Fibroblast of skin of right quadriceps (primary cell): ENCODE measurements around the gene RBBP8.
"Not testable (repeated sequence)": the region's sequence is repeated elsewhere in the genome, so short reads cannot be mapped to it uniquely, and the experiment has no call there.

Source experiments
- DNase-seq: peaks from one replicate; pipeline ENCODE4 v3.0.0-alpha.2; 2013

Gene RBBP8

GRCh38 chr18:22933206-22933965, at the start of gene RBBP8:
RBBP8 (plus strand) TSS chr18:22933328; CDS start chr18:22936852, 3,524 bp downstream.
- DNase-seq = peak; percentile 78

DNA sequence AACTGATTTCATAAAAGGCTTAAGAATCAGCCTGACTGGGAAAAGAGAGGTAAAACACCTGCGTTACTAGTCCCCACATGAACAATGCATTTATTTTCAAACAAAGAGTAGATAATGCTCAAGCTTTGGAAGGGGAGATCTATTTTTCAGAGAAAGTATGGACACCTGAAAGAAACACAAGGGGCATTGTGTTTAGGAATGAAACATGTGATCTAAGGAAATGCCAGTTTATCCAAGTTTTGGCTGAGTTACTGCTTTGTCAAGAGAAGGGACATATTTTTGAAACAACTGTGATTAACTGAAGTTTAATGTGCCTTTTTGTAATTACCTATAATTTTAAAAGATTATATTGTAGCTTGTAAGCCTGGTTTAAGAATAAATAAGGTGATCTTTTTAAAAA, 49.3 kb upstream of the RBBP8 start:
- no peak for DNase-seq

- not testable (repeated sequence) for DNase-seq
Measured at GRCh38 chr18:22885694-22886093, 47.4 kb upstream of the RBBP8 start.

GRCh38 chr18:22899421-22899820, 33.7 kb upstream of the RBBP8 start:
- no peak for DNase-seq

- DNase-seq = no peak
Measured at GRCh38 chr18:22900558-22901238, 32.4 kb upstream of the RBBP8 start.

- DNase-seq = no peak
Measured at GRCh38 chr18:22902093-22902492, 31.0 kb upstream of the RBBP8 start.

- DNase-seq = not testable (repeated sequence)
Measured at GRCh38 chr18:22903248-22903647, 29.9 kb upstream of the RBBP8 start.

DNA sequence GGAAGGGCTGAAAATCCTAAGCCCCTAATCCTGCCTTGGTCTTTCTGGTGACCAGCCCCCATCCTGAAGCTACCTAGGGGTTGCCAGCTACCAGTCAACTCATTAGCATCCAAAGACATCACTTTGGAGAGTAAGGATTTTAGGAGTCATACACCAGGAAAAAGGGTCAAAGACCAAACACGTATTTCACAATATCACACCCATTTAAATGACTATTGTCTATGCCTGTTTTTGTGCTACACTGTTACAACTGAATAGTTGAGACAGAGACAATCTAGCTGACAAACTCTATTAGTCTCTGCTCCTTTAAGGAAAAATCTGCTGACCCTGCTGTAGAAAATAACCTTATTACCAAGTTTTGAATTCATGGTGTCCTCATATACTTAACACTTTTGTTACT, 21.0 kb upstream of the RBBP8 start:
- DNase-seq = no peak

DNA sequence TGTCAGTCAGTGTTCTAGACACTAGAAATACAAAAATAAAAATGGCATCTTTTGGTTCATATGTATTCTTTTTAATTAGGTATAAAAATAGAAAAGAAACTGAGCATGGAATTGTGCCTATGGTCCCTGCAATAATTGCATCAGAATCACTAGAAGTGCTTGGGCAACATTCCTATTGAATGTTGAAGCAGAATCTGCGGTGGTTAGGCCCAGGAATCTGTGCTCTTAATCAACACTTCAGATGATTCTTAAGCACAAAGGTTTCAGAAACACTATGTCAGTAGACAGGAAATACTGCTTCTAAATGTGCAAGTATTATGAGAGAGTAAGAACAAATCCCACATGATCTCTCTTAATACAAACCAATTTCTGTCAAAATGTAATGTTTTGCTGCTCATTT, 20.3 kb upstream of the RBBP8 start:
- DNase-seq = peak; percentile 73

GRCh38 chr18:22913861-22914260, 19.3 kb upstream of the RBBP8 start:
- DNase-seq = no peak

DNA sequence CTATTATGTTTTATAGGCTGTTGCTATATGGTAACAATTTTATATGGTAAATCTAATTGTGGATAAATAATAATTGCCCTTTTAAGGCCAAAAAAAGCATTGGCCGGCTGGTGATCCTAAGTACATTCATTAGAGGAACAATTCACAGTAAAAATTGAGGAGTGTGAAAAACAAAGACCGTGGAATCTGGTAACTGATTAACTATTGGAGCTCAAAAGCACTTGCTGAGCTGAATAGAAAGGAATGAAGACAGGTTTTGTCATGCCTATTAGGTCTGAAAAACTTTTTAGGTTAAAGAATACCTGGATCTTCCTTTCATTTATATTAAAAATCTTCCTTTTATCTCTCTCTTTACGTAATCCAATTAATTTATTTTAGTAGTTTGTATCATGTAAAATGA, 18.5 kb upstream of the RBBP8 start:
- DNase-seq = no peak

DNA sequence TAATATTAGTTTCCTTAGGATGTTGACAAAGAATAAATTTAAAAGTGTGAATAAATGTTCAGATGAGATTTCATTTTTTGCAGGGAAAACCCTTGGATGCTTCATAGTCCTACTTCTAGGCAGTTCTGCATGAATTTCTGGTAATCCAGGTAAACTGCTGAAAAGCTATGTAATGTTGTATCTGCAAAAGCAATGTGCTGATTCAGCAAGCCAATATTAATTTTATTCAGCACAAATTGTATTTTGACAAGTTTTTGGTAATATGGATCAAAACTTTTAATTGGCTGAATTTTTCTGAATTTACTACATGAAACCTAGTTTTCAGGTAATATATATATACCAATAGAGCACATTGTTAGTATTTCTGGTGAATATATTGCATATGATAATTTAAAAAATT, 17.8 kb upstream of the RBBP8 start:
- no peak for DNase-seq

DNA sequence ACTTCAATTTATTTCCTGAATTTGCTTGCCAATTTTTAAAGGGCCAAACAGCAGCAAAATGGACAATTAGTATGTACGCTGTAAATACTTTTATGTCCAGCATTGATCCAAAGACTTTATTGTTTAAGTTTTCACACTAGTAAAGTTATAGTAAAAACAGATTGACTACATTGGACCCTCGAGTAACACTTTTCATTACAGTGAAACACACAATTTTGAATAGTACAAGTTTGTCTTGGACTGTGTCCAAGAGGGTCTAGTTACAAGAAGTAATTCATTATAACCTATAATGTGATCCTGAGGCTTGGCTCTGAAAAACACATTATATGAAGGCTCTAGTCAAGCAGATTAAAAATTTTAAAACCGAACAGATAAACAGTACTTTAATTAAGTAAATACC, 11.4 kb upstream of the RBBP8 start:
- no peak for DNase-seq

- no peak for DNase-seq
Measured at GRCh38 chr18:22924589-22924988, 8.5 kb upstream of the RBBP8 start.

DNA sequence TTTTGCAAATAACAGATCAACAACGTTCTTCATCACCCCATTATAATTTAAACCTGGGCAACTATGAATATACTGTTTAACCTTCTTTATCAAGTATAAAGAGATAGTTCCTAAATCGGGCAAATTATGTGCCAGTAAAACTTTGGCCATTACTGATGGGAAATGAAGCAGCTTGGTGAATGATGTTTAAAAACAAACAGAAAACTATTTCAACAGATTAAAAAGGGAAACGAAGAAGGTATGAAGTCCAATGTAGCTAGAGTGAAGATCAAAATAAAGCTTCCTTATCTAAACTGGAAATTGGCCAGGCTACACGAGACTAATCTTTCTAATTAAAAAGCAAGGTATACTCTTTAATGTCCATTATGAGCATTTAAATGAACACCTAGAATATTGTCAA, 6.7 kb upstream of the RBBP8 start:
- DNase-seq = no peak

DNA sequence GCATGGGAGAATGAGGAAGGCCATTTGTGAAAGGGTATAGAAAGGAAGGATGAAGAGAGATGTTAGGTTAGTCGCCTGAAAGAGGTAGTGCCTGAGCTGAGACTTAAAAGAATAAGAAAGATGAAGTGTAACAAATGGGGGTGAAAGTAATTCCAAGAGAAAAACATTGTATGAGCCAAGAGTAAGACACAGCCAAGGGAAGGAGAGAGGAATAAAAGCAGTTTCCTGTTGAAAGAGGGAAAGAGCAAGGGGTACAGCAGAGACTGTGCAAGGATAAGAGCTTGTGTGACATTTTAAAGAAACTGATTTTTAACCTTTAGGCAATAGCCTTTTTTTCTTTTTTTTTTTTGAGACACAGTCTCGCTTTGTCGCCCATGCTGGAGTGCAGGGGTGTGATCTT, 4.8 kb upstream of the RBBP8 start:
- DNase-seq = no peak

GRCh38 chr18:22930089-22930713, 2.9 kb upstream of the RBBP8 start:
- peak; percentile 55 for DNase-seq

- no peak for DNase-seq
Measured at GRCh38 chr18:22932885-22933205, 283 bp upstream of the RBBP8 start.

GRCh38 chr18:22933966-22934423, 867 bp downstream of the RBBP8 start:
- no peak for DNase-seq

DNA sequence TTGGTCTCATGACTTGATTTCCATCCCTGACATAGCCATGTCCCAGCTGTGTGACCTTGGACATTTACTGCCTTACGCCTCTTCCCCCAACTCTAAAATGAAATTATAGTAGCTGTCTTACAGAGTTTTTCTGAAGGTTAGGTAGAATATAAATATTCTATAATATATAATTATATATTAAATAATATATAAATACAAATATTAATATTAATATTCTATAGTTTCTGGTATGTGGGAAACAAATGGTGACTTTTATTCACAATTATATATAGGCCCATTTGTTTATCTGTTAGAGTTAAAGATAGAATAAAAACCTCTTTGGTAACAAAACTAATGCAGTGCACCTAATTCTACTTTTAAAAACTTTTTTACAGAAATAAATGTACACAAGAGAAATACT, 1.7 kb downstream of the RBBP8 start:
- DNase-seq = no peak

DNA sequence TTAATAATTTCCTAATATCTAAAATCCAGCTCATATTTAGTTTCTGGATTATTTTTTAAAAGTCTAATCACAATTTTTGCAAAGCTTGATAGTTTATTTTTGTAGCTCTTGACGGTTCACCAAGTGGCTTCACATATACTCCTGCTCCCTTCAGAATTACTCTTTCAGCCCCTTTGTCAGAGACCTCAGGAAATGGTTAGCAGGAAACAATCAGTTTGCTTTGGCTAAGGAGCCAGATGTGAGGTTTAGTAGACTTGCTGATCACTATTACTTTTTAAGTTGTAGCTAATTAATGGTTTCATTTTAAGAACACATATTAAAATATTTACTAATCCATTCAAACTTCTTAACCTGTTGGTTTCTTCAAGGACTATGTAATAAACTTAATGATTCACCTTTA, 2.3 kb downstream of the RBBP8 start:
- no peak for DNase-seq

- no peak for DNase-seq
Measured at GRCh38 chr18:22936515-22936914, 3.4 kb downstream of the RBBP8 start.

DNA sequence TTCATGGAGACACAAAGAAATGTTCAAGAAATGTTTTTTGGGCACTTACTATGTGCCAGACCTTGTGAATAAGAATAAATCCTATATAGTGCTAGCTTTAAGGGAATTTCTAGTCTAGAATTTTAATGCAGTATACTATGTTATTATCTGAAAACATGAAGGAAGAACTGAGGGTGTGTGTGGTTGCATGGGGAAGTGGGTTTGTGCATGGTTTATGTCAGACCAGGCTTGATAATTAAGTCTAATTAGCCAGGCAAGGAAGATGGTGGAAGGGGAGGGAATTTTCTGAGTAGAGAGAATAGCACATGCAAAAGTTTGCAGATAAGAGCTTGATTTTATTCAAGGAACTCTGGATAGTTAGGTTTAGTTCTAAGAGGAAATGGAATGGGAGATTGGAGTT, 6.5 kb downstream of the RBBP8 start:
- DNase-seq = no peak

- DNase-seq = no peak
Measured at GRCh38 chr18:22943847-22944246, 10.7 kb downstream of the RBBP8 start.
